ENCODE data around the gene COLEC12.

The COLEC12 gene

GRCh38 chr18:346600-346999 is 153.9 kb downstream of the COLEC12 start (continued):
- TF ChIP-seq ZNF280D (tag by site-specific recombination; IDR thresholded peaks at IDR 0.05) (no peak), ZXDB (tag by site-specific recombination; IDR thresholded peaks at IDR 0.05) (no peak), ZNF146 (tag by site-specific recombination; IDR thresholded peaks at IDR 0.05) (no peak), YY2 (tag by site-specific recombination; IDR thresholded peaks at IDR 0.05) (no peak), ZNF792 (tag by site-specific recombination; IDR thresholded peaks at IDR 0.05) (no peak), ZNF548 (tag by site-specific recombination; IDR thresholded peaks at IDR 0.05) (no peak), ZNF514 (tag by site-specific recombination; IDR thresholded peaks at IDR 0.05) (no peak), ZNF221 (tag by site-specific recombination; IDR thresholded peaks at IDR 0.05; ENCODE audit: borderline replicate concordance) (no peak), ZNF501 (tag by site-specific recombination; IDR thresholded peaks at IDR 0.05) (no peak), ZNF132 (tag by site-specific recombination; IDR thresholded peaks at IDR 0.05; ENCODE audit: borderline replicate concordance) (no peak), ZNF571 (tag by site-specific recombination; IDR thresholded peaks at IDR 0.05) (no peak)

DNA sequence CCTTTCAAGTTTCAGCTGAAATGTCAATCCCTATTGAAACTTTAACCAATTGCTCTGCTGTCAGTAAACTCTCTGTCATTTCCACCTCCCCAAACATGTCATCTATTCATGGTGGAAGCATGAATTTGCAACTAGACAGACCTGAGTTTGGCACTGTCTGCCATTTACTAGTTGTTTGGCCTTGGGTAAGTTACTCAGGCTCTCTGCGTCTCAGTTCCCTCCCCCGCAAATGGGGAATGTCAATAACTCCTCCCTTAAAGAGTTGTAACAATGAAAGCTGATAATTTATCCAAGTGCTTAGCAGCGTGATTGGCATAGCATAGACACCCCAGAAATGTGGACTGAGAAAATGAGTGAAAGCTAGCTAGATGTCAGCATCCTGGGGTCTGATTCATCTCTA is 159.4 kb downstream of the COLEC12 start:
- Histone ChIP-seq H3K27ac (ENCODE audit: extremely low read depth, low read depth, low read length) (no peak overlapping the region), H3K4me1 (ENCODE audit: control insufficient read depth, insufficient read depth, low read length) (no peaks in the 10 kb centered on the region), H3K9me3 (ENCODE audit: control insufficient read depth, insufficient read depth, low read depth, low read length) (no peaks in the 10 kb centered on the region), H3K36me3 (ENCODE audit: control insufficient read depth in 2 of 2, insufficient read depth in 1 of 2, low read length in 2 of 2) (peaks cover 0 to 7% of the 10 kb centered on the region in 2 experiments; a peak in 1 of 3 replicates), H3K4me3 (ENCODE audit: low read depth, low read length) (no peak overlapping the region)
- ChIA-PET POLR2A (no interaction called here), CTCF (interaction anchor here (0.5 kb wide), 1 partner anchor 242 kb away, joined by 3 read pairs; no protein-coding TSS in a partner anchor)
- TF ChIP-seq ZBTB48 (tag by site-specific recombination; IDR thresholded peaks at IDR 0.05) (no peak), ZNF48 (tag by site-specific recombination; IDR thresholded peaks at IDR 0.05) (no peak), ZNF600 (tag by site-specific recombination; IDR thresholded peaks at IDR 0.05) (no peak), ZNF169 (tag by site-specific recombination; IDR thresholded peaks at IDR 0.05) (no peak), ZNF544 (tag by site-specific recombination; IDR thresholded peaks at IDR 0.05) (no peak), ZBTB44 (tag by site-specific recombination; IDR thresholded peaks at IDR 0.05) (no peak), ZNF248 (tag by site-specific recombination; IDR thresholded peaks at IDR 0.05) (no peak), ZNF280C (tag by site-specific recombination; IDR thresholded peaks at IDR 0.05) (no peak)
- TF ChIP-seq, protein P1, sequence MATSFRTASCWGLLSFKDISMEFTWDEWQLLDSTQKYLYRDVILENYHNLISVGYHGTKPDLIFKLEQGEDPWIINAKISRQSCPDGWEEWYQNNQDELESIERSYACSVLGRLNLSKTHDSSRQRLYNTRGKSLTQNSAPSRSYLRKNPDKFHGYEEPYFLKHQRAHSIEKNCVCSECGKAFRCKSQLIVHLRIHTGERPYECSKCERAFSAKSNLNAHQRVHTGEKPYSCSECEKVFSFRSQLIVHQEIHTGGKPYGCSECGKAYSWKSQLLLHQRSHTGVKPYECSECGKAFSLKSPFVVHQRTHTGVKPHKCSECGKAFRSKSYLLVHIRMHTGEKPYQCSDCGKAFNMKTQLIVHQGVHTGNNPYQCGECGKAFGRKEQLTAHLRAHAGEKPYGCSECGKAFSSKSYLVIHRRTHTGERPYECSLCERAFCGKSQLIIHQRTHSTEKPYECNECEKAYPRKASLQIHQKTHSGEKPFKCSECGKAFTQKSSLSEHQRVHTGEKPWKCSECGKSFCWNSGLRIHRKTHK (tag by site-specific recombination; IDR thresholded peaks at IDR 0.05) = no peak

All from HEK293 (cell line).